HepG2 (cell line): ENCODE results near the gene HEXIM1. TPM values are rescaled to one million over a fixed set of nuclear protein-coding genes. Genes with fewer than 3 reads are reported as not detected.

ENCODE experiments used
- BCLAF1 ChIP-seq: fragments of 450-650 bp; IDR thresholded peaks from 2 replicates; pipeline ENCODE4 v1.6.1; 2017; ENCODE audit warnings: mild to moderate bottlenecking
- ISL2 ChIP-seq: sonication (generic); formaldehyde crosslinking; IDR thresholded peaks from 2 replicates; pipeline ENCODE4 v1.5.0; 2020; ENCODE audit warnings: missing genetic modification reagents
- KDM2A ChIP-seq: sonication (generic); formaldehyde crosslinking; IDR thresholded peaks from 2 replicates; pipeline ENCODE4 v1.4.0; 2020; ENCODE audit warnings: low read depth, missing genetic modification reagents, borderline replicate concordance
- MAFG ChIP-seq: sonication (generic); formaldehyde crosslinking; IDR thresholded peaks from 2 replicates; pipeline ENCODE4 v1.5.1; 2020; ENCODE audit warnings: mild to moderate bottlenecking, missing genetic modification reagents
- MYNN ChIP-seq: sonication (generic); formaldehyde crosslinking; IDR thresholded peaks from 2 replicates; pipeline ENCODE4 v1.4.0; 2020; ENCODE audit warnings: mild to moderate bottlenecking, low read depth, missing genetic modification reagents
- NAIF1 ChIP-seq: sonication (generic); formaldehyde crosslinking; IDR thresholded peaks from 2 replicates; pipeline ENCODE4 v1.5.0; 2020; ENCODE audit warnings: mild to moderate bottlenecking, missing genetic modification reagents, borderline replicate concordance
- PITX1 ChIP-seq: sonication (generic); formaldehyde crosslinking; IDR thresholded peaks from 2 replicates; pipeline ENCODE4 v1.5.1; 2020; ENCODE audit warnings: mild to moderate bottlenecking, missing genetic modification reagents
- POLR2A ChIP-seq, 2 experiments: IDR thresholded peaks; 2 replicates each; pipeline ENCODE4 v1.6.1; 2011; ENCODE audit warnings: low read depth in 2 of 2, low read length in 2 of 2, mild to moderate bottlenecking in 1 of 2, moderate library complexity in 1 of 2; ENCODE audit not compliant: insufficient read depth in 1 of 2
- RERE ChIP-seq: IDR thresholded peaks from 2 replicates; pipeline ENCODE4 v1.6.1; 2016; ENCODE audit warnings: low read depth, missing genetic modification reagents, missing compliant biosample characterization
- TRIM22 ChIP-seq: fragments of 450-650 bp; IDR thresholded peaks from 2 replicates; pipeline ENCODE4 v1.6.1; 2017
- ZKSCAN1 ChIP-seq: fragments of 150-350 bp; IDR thresholded peaks from 2 replicates; pipeline ENCODE4 v1.6.1; 2014; ENCODE audit warnings: low read length
- ZMYM3 ChIP-seq: sonication (generic); formaldehyde crosslinking; IDR thresholded peaks from 2 replicates; pipeline ENCODE4 v1.5.1; 2020; ENCODE audit warnings: mild to moderate bottlenecking, missing genetic modification reagents
- ZNF296 ChIP-seq: sonication (generic); formaldehyde crosslinking; conservative IDR thresholded peaks from 2 replicates; pipeline ENCODE4 v1.5.0; 2020; ENCODE audit warnings: mild to moderate bottlenecking, missing genetic modification reagents
- ZNF33B ChIP-seq: sonication (generic); formaldehyde crosslinking; IDR thresholded peaks from 2 replicates; pipeline ENCODE4 v1.5.1; 2020; ENCODE audit warnings: mild to moderate bottlenecking, missing genetic modification reagents
- ZSCAN29 ChIP-seq: sonication (generic); formaldehyde crosslinking; conservative IDR thresholded peaks from 2 replicates; pipeline ENCODE4 v1.4.0; 2020; ENCODE audit warnings: mild to moderate bottlenecking, missing genetic modification reagents
- polyA plus RNA-seq, 8 experiments: library from polyadenylated mRNA; depleted of rRNA in 3 of 8; stranded (reverse) in 7 of 8; unstranded in 1 of 8; fragments of >200 nt; fragmentation: Illumina TruSeq in 4 of 8; extraction: Trizol in 4 of 8; gene quantifications; 2 replicates each; pipeline versions ENCODE4 v1.2.1 to v1.2.3, GENCODE V29; 2011 to 2016; ENCODE audit warnings: low read depth in 4 of 8, missing spikeins in 1 of 8, mixed read lengths in 1 of 8; ENCODE audit not compliant: insufficient read depth in 1 of 8
- total RNA-seq, 5 experiments: library from RNA; depleted of rRNA; stranded (reverse); fragments of >200 nt; fragmentation: Illumina TruSeq; extraction: Trizol; gene quantifications; 2 replicates each; pipeline ENCODE4 v1.2.3, GENCODE V29; 2016; ENCODE audit warnings: low read depth in 1 of 5
- TF ChIP-seq, protein P1 (sequence below): sonication (generic); formaldehyde crosslinking; IDR thresholded peaks from 2 replicates; pipeline ENCODE4 v1.4.0; 2020; ENCODE audit warnings: low read depth, missing genetic modification reagents

Gene HEXIM1
- total and polyA plus RNA-seq, 2 of the 13 experiments (the other 11 are each of a cell fraction or from before 2014, with no cell fraction given): 10.5 to 16.6 TPM

- no peak for TF ChIP-seq BCLAF1
- TF ChIP-seq, protein P1, sequence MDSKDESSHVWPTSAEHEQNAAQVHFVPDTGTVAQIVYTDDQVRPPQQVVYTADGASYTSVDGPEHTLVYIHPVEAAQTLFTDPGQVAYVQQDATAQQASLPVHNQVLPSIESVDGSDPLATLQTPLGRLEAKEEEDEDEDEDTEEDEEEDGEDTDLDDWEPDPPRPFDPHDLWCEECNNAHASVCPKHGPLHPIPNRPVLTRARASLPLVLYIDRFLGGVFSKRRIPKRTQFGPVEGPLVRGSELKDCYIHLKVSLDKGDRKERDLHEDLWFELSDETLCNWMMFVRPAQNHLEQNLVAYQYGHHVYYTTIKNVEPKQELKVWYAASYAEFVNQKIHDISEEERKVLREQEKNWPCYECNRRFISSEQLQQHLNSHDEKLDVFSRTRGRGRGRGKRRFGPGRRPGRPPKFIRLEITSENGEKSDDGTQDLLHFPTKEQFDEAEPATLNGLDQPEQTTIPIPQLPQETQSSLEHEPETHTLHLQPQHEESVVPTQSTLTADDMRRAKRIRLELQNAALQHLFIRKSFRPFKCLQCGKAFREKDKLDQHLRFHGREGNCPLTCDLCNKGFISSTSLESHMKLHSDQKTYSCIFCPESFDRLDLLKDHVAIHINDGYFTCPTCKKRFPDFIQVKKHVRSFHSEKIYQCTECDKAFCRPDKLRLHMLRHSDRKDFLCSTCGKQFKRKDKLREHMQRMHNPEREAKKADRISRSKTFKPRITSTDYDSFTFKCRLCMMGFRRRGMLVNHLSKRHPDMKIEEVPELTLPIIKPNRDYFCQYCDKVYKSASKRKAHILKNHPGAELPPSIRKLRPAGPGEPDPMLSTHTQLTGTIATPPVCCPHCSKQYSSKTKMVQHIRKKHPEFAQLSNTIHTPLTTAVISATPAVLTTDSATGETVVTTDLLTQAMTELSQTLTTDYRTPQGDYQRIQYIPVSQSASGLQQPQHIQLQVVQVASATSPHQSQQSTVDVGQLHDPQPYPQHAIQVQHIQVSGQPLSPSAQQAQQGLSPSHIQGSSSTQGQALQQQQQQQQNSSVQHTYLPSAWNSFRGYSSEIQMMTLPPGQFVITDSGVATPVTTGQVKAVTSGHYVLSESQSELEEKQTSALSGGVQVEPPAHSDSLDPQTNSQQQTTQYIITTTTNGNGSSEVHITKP (CRISPR knock-in tag): peak; percentile 92
- TF ChIP-seq TRIM22: no peak
- 0 out of 2 replicates have a peak, but pooled peaks have one; percentile 63 for TF ChIP-seq NAIF1 (CRISPR knock-in tag)
- TF ChIP-seq ISL2 (CRISPR knock-in tag): peak; percentile 68; the same call in 1 of the 2 replicates
- peak; percentile 72 for TF ChIP-seq MYNN
- peak; percentile 83; the same call in 1 of the 2 replicates for TF ChIP-seq ZNF33B (CRISPR knock-in tag)
- peak; percentile 90 for TF ChIP-seq ZMYM3
- no peak for TF ChIP-seq ZKSCAN1
- peak; percentile 88 for TF ChIP-seq PITX1 (CRISPR knock-in tag)
- TF ChIP-seq ZSCAN29 (CRISPR knock-in tag): no peak
- peak; percentile 71 to 97 for TF ChIP-seq POLR2A (IDR thresholded peaks at IDR 0.05; ENCODE audit: insufficient read depth in 1 of 2, low read depth in 2 of 2, low read length in 2 of 2)
- peak; percentile 96 for TF ChIP-seq ZNF296 (CRISPR knock-in tag)
- TF ChIP-seq KDM2A (CRISPR knock-in tag): peak; percentile 98
- 0 out of 2 replicates have a peak, but pooled peaks have one; percentile 12 for TF ChIP-seq RERE
- TF ChIP-seq MAFG (CRISPR knock-in tag): no peak
Measured at GRCh38 chr17:45135192-45135977, 12.9 kb upstream of the HEXIM1 start, which contains the start of gene ACBD4 (continued).
